Stimulated activated CD4-positive, alpha-beta T cell treated with anti-CD3 and anti-CD28 coated beads, Interleukin-2, amount 100 ng/mL, for 24 hours (primary cell): ENCODE measurements around the gene POLR2I.
"Not testable (repeated sequence)": the region's sequence is repeated elsewhere in the genome, so short reads cannot be mapped to it uniquely, and the experiment has no call there.

ENCODE experiments used
- DNase-seq, 2 donors: peaks; one replicate each; pipeline ENCODE4 v3.0.0-alpha.2; 2020

The POLR2I gene

DNA sequence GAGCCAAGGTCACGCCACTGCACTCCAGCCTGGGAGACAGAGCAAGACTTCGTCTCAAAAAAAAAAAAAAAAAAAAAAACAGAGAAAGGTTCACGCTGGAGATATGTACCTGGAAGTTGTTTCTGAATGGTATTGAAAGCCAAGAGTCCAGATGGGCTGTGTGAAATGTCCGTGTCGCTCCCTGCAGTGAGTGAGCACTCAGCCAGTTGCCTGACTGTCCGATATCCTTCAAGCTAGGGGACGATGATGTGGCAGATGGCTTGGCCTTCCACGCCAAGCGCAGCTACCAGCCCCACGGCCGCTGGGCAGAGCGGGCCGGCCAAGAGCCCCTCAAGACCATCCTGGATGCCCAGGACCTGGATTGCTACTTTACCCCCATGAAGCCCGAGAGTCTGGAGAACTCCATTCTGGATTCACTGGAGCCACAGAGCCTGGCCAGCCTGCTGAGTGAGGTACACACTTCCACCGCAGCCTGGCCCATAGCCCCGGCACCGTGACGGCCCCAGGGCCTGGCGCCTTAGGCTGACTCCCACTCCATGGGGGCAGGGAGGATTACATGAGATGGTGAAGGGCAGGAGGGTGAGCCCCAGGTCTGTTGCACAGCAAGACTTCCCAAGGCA is 15.4 kb downstream of the POLR2I start:
- no peak for DNase-seq

GRCh38 chr19:36097036-36097435 is 17.6 kb downstream of the POLR2I start:
- DNase-seq = no peak

- no peak for DNase-seq
These were observed 21.0 kb downstream of the POLR2I start for GRCh38 chr19:36093687-36094086.

GRCh38 chr19:36093146-36093662 is 21.5 kb downstream of the POLR2I start:
- DNase-seq = peak in 1 of 2 donors; percentile 36

DNA sequence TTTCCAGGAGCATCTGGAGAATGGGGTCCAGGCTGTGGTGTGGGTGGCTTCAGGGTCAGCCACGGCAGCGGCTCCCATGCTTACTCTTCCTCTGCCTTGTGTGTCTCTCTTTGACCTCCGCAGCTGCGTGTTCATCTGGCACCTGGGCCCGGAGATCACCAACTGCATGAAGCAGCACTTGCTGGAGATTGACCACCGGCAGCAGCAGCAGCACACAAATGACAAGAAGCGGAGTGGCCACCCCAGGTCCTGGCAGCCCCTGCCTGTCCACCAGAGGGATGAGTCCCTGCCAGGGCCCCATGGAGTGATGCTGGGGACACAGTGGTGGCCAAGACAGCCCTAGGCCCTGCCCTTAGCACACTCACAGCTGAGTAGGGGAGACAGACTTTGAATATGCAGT is 22.1 kb downstream of the POLR2I start:
- no peak for DNase-seq

- no peak for DNase-seq
These were observed 23.6 kb downstream of the POLR2I start for GRCh38 chr19:36090910-36091695.

DNA sequence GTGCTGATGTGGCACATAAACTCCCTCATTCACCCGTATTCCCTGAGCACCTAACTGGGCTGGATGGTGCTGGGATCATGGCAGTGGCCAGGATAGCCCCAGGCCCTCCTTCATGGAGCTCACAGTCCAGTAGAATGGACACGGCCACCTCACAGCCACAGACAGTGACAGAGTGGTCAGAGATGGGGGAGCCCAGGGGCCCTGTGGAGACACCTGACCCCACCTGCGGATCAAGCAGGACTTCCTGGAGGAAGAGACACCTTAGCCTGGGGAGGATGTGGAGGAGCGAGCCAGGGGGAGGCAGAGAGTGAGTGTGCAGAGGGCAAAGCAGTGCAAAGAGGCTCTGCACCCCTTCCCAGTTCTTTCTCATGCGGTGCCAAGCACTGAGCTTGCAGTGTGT is 24.8 kb downstream of the POLR2I start:
- DNase-seq = no peak

- no peak for DNase-seq
These were observed 28.3 kb downstream of the POLR2I start for GRCh38 chr19:36086326-36086725.

DNA sequence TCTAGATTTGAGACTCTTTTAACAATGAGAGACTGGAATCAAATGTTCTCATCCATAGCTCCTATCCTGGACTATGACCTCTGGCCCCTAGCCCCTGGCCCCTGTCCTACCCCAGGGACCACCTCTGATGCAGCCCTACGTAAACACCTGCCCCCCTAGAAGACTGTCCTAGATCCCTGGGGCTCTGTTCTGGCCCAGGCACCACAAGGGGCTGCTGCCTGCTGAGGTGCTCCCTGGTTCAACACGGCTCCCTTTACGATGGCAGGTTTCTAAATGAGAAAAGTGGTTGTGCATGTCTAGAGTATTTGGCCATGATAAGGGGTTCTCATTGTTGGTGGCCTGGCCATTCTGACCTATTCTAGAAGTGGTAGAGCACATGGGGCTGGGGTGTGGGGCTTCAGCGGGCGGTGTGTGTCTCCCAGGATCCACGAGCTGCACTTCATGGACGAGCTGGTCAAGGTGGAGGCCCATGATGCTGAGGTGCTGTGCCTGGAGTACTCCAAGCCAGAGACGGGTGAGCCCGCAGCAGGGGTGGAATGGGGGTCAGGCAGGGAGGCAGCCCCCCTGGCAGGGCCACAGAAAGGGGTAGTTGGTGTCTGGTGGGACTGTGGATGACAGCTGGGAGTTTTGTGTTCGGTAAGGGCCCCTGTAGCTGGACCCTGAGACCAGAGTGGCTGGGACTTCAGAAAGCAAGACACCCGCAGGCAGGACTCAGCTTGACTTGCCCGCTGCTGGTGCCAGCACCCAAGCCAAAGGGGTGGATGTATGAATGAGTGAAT is 30.3 kb downstream of the POLR2I start:
- DNase-seq = no peak

DNA sequence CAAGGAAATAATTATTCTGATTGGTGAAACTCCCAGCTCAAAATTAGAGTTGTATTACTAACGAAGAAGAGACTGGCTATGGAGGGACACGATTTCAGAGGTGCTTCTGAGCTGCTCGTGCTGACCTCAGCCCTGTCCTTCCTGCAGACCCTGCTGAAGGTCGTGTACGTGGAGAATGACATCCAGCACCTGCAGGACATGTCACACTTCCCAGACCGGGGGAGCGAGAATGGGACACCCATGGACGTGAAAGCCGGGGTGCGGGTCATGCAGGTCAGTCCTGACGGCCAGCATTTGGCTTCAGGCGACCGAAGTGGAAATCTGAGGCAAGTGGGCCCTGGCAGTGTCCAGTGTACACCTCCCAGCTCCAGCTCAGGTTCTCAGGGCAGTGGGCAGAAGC is 31.8 kb downstream of the POLR2I start:
- no peak for DNase-seq

DNA sequence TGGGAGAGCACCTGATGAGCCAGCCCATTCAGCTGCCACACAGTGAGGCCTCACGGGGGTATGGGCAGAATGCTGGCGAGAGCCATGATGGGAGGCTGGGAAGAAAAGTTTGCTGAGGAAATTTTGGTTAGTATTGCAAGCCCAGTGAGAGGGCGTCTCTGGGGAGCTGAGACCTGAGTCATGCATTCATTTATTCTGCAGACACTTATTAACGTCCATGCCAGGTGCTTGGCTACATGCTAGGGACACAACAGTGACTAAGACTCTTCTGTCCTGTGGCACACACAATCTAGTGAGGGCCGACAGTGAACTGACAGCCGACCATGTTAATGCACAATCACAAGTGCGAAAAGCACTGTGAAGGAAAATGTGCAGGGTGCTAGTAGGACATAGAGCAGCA is 32.8 kb downstream of the POLR2I start:
- DNase-seq = no peak

GRCh38 chr19:36081385-36081784 is 33.3 kb downstream of the POLR2I start:
- DNase-seq = no peak

DNA sequence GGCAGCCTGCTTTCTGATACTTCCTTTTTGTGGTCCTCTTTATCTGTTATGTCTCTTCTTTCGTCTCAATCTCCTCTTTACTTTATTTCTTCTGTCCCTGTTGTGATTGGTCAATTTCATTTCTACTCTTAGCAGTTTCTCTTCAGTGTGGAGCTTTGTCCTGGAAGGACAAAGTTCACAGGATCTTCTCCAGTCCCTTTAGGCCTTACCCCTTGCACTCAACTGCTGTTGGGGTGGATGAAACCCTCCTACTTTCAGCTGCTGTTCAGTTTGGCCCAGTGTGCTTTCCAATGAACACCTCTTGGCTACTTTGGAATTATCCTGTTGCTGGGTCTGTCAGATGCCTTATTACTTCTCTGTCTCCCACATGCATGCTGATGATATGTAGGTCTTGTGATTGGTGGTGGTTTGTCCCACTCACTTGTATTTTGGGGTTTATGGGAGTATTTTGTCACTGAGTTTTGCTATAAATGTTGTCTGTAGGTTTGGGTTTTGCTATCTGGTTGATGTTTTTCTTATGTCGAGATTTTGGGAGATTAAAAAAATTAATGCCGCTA is 35.2 kb downstream of the POLR2I start:
- no peak for DNase-seq

DNA sequence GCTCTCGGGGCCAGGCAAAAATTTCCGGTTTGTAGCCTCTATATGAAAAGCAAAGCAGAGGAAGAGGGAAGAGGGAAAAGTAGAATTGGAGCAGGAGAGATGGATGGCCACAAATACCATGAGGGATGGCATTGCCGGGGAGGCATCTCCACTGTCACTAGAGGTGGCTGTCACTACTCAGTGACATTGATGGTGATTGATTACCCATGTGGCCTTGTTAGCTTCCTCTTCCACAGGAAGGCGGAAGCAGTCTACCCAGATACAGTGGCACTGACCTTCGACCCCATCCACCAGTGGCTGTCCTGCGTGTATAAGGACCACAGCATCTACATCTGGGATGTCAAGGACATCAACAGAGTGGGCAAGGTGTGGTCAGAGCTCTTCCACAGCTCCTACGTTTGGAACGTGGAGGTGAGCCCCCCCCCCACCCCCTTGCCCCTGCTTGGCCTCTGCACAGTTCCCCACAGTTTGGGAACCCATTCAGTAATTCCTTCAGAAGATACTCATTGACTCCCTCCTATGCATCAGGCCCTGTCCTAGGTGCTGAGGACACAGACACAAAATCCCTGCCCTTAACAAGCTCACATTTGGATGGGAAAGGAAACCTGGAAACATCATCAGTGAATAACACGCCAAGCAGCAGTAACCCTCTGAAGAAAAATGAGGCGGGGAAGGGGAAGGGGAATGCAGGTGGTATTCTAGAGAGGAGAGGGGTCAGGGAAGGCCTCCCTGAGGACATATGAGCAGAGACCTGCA is 41.4 kb downstream of the POLR2I start:
- no peak for DNase-seq

DNA sequence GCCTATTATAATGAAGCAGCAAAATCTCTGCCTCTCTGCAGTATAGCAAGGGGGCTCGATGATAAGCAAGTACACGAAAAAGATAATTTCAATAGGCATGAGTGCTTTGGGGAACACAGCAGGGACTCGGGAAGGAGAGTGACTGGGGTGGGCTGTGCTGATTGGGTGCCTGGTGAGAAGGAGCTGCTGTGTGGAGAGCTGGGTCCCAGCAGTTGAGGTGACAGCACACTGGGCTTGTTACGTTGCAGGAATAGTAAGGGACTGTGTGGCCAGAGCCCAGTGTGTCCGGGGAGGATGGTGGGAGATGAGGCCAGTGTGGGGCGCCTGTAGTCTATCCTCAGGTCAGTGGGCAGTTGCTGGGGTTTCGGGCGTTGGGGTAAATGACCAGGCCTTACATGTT is 42.6 kb downstream of the POLR2I start:
- no peak for DNase-seq

DNA sequence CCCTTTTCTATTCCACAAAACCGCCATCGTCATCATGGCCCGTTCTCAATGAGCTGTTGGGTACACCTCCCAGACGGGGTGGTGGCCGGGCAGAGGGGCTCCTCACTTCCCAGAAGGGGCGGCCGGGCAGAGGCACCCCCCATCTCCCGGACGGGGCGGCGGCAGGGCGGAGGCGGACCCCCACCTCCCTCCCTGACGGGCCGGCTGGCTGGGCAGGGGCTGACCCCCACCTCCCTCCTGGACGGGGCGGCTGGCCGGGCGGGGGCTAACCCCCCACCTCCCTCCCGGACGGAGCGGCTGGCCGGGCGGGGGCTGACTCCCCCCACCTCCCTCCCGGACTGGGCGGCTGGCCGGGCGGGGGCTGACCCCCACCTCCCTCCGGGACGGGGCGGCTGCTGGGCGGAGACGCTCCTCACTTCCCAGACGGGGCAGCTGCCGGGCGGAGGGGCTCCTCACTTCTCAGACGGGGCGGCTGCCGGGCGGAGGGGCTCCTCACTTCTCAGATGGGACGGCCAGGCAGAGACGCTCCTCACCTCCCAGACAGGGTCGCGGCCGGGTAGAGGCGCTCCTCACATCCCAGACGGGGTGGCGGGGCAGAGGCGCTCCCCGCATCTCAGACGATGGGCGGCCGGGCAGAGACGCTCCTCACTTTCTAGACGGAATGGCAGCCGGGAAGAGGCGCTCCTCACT is 45.7 kb downstream of the POLR2I start:
- DNase-seq = not testable (repeated sequence)

GRCh38 chr19:36067681-36068080 is 47.0 kb downstream of the POLR2I start:
- no peak for DNase-seq

- DNase-seq = no peak
These were observed 49.8 kb downstream of the POLR2I start for GRCh38 chr19:36064826-36065225.
